Bronchus fibroblast of lung (primary cell): ENCODE results near the gene TMEM245. TPM values are rescaled to one million over a fixed set of nuclear protein-coding genes. Genes with fewer than 3 reads are reported as not detected.

Experiments
- total RNA-seq: library from RNA; depleted of rRNA; stranded (reverse); fragments of >200 nt; gene quantifications from 2 replicates; pipeline ENCODE4 v1.2.3, GENCODE V29; 2015

The TMEM245 gene
- total RNA-seq = 19.0 and 21.2 TPM in 2 replicates

GRCh38 chr9:109119439-109120203, at the start of gene TMEM245:
Gene TMEM245 (minus strand): TSS chr9:109119947. CDS start chr9:109119913, 34 bp downstream.

GRCh38 chr9:109166771-109167601, 47.2 kb upstream of the TMEM245 start, which contains the start of gene FRRS1L:
Gene FRRS1L (minus strand): TSS chr9:109167249. CDS start chr9:109167138, 111 bp downstream.

GRCh38 chr9:109012876-109013678, 106.7 kb downstream of the TMEM245 start, which contains the start of gene CTNNAL1:
Gene CTNNAL1 (minus strand): TSS chr9:109013499. CDS start chr9:109013442, 57 bp downstream.

Other genes starting within 250 kb of the TMEM245 start
- gene ELP1, start 185.8 kb downstream of the TMEM245 start, total RNA-seq = 26.9 and 27.6 TPM in 2 replicates
- 4.4 and 6.5 TPM in 2 replicates for gene ABITRAM, start 185.5 kb downstream of the TMEM245 start, total RNA-seq
- gene CTNNAL1, start 106.4 kb downstream of the TMEM245 start, total RNA-seq = 104 and 127 TPM in 2 replicates
- gene FRRS1L, start 47.3 kb upstream of the TMEM245 start, total RNA-seq = under 0.01 TPM in 2 replicates
- 0.45 and 0.50 TPM in 2 replicates for gene EPB41L4B, start 201.1 kb upstream of the TMEM245 start, total RNA-seq